GM19240 (cell line): ENCODE measurements around the gene FAM174C.
"Not testable (repeated sequence)": the region's sequence is repeated elsewhere in the genome, so short reads cannot be mapped to it uniquely, and the experiment has no call there.

Experiments used
- DNase-seq: peaks from one replicate; pipeline ENCODE4 v3.0.0; 2011; ENCODE audit warnings: low spot score; ENCODE audit not compliant: insufficient read length

FAM174C gene

GRCh38 chr19:1317274-1318003, 42.1 kb downstream of the FAM174C start:
- DNase-seq = no peak

DNA sequence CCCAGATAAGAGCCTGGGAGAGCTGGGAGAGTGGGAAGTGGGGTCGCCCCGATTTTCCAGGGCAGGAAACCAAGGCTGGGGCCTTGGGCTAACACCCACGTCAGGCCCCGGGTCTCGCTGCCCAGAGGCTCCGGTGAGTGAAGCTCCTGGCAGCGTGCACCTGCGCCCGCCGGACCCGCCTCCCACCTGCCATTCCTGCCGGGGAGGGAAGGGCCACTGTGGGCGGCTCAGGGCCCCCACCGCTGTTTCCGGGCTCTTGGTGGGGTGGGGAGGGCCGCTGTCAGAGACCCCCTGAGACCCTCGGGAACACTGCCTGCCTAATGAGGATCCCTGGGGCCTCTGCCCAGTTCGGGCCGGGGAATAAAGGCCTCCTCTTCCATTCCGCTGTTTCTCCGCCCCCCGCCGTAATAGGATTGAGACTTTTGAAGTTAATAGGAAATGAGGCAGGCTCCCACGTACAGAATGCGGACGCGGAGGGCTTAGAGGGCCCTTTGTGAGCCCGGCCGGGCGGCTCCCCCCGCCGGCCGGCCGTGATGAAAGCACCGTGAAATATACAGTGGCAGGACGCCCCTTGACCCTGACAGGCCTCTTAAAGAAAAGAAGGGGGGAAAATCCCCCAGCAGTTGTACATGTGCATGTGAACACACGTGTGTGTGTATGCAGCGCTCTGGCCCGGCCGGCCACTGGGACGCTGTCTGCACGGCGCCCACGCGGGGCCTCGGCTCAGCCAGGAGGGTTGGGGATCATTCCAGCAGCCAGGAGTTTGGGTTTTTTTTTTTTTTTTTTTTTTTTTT, 43.5 kb downstream of the FAM174C start:
- no peak for DNase-seq

GRCh38 chr19:1320282-1320650, 44.9 kb downstream of the FAM174C start:
- not testable (repeated sequence) for DNase-seq

- no peak for DNase-seq
Observed at GRCh38 chr19:1321539-1321938, 46.2 kb downstream of the FAM174C start.

GRCh38 chr19:1322198-1322981, 47.1 kb downstream of the FAM174C start:
- no peak for DNase-seq

DNA sequence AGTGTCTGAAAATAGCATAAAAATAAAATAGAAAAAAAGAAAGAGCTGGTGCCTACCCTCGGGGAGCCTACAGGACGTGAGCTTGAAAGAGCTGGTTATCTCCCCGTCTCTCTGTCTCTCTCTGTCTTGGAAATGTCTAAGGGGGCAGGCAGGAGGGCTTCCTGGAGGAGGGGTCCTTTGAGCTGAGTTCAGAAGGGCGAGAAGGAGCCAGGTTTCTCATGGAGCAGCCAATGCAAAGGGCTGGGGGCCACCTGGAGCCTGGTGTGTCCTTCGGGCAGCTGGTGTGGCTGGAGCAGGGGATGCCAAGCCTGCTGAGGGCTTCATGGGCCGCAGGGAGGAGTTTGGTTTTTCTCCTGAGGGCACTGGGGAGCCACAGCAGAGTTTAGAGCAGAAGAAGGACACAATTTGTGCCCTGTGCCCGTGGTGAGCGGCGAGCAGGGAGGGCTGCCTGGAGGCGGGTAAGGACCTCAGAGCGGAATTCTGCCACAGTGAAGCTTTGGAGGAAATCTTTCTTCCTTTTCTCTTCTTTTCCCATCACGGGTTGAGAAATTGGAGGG, 49.0 kb downstream of the FAM174C start:
- no peak for DNase-seq

DNA sequence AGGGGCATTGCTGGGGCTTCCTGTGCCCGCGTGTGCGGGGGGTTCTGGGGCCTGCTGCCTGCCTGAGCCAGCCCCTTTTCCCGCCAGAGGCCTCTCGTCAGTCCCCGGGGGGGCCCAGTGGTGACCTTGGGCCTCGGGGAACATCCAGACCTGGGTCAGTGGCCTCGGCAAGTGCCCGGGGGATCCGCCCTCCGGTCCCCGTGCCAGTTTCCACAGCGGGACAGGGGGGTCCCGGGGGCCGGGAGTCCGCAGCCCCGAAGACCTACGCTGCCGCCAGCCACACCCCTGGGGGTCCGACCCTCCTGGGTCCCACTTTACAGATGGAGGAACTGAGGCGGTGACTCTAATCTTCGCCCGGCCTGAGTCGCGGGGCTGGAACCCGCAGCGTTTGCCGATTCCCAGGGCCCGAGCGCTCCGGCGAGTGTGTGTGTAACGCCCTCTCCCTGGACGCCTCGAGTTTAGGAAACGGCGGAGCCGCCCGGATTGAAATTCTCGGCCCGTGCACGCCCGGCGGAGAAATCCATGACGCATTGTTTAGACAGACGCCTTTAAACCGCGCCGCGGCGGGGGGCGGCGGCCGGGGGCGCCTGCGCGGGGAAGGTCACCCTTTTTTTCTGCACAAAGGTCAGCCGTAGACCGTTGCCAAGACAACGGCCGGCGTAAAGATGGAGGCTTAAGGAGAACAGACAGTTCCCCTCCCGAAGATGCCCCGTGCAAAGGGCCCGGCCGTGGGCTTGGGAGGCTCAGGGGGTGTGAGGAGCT, 49.7 kb downstream of the FAM174C start:
- DNase-seq = no peak

- DNase-seq = no peak
Observed at GRCh38 chr19:1325568-1326294, 50.4 kb downstream of the FAM174C start.

- no peak for DNase-seq
Observed at GRCh38 chr19:1327125-1327524, 51.8 kb downstream of the FAM174C start.
